Mesodermal cell (in vitro differentiated cells): ENCODE measurements around the gene INPP4B.

Experiments used
- H3K27ac ChIP-seq: 2 replicates; pipeline ENCODE4 v1.7.0; 2013; ENCODE audit warnings: mild to moderate bottlenecking, low read depth, low read length, moderate library complexity; ENCODE audit not compliant: severe bottlenecking
- H3K36me3 ChIP-seq: 2 replicates; pipeline ENCODE4 v1.7.1; 2013; ENCODE audit warnings: mild to moderate bottlenecking, low read length, moderate library complexity; ENCODE audit not compliant: control insufficient read depth, insufficient read depth
- H3K4me1 ChIP-seq: one replicate; pipeline ENCODE4 v1.7.1; 2013; ENCODE audit warnings: mild to moderate bottlenecking, low read length; ENCODE audit not compliant: insufficient read depth, control insufficient read depth, poor library complexity, severe bottlenecking
- H3K4me3 ChIP-seq: 2 replicates; pipeline ENCODE4 v1.7.0; 2013; ENCODE audit warnings: low read length, control low read depth, mild to moderate bottlenecking; ENCODE audit not compliant: insufficient read depth, poor library complexity, severe bottlenecking; ENCODE audit errors: extremely low read depth
- H3K9me3 ChIP-seq: 2 replicates; pipeline ENCODE4 v1.7.1; 2013; ENCODE audit warnings: mild to moderate bottlenecking, low read length, moderate library complexity; ENCODE audit not compliant: control insufficient read depth
- WGBS, 2 experiments: methylation state at CpG; one replicate each; pipeline ENCODE4 v1.1.5; 2013; ENCODE audit warnings: missing lambda C conversion rate in 2 of 2; ENCODE audit not compliant: insufficient coverage in 2 of 2; 5-methylcytosine and 5-hydroxymethylcytosine counted together

The INPP4B gene

GRCh38 chr4:142034101-142034500, 812.0 kb downstream of the INPP4B start:
- H3K4me3 ChIP-seq = no peak overlapping the region
- H3K36me3 ChIP-seq = no peaks in the 10 kb centered on the region
- no peaks in the 10 kb centered on the region for H3K4me1 ChIP-seq
- no peaks in the 10 kb centered on the region for H3K9me3 ChIP-seq
- 95 to 100% methylated on average over 1 to 3 of the region's 3 CpGs for WGBS, 2 experiments
- no peak overlapping the region for H3K27ac ChIP-seq

DNA sequence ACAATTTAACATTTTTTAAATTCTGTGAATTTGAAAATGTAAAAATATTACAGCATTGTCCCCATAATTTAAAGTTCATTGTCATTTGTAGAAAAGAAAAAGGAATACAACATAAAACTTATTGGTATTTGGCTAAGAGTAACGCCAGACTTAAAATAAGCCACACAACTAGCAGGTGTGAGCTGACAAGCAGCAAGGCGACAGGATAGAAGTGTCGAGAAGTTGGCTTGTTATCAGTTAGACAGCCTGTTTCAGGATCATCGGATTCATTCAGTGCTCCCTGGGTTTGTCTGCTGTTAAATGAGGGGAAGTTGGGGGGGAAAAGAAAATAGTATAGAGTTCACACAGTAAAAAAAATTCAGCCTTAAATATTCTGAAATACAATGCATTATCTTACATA, 816.1 kb downstream of the INPP4B start:
- Histone ChIP-seq H3K4me1 (no peaks in the 10 kb centered on the region), H3K9me3 (no peaks in the 10 kb centered on the region), H3K36me3 (no peaks in the 10 kb centered on the region), H3K27ac (no peak overlapping the region), H3K4me3 (no peak overlapping the region)
- WGBS, 2 experiments = 83% methylated on average over 2 of the region's 4 CpGs; no CpG with 5 or more reads in 1 of the 2 experiments

- Histone ChIP-seq H3K4me3 (no peak overlapping the region), H3K27ac (no peak overlapping the region), H3K4me1 (no peaks in the 10 kb centered on the region), H3K9me3 (no peaks in the 10 kb centered on the region), H3K36me3 (no peaks in the 10 kb centered on the region)
- 71 to 100% methylated on average over 1 of the region's 2 CpGs for WGBS, 2 experiments
Observed at GRCh38 chr4:142021761-142022160, 824.3 kb downstream of the INPP4B start.

DNA sequence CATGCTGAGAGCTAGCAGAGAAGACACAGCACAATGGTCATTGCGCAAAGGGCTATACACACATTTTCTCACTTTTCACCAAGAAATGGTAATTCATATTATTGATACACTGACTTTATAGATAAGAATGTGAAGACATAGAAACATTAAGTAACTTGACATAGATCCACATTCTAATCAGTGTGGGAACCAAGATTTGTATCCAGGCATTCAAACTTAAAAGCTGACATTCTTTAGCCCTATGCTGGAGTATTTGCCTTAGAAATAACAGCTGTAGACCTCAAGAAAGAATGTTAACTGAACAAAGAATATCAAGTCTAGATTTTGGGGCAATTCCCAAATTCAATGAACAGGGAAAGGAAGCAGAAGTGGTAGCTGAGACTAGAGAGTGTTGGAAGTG, 824.9 kb downstream of the INPP4B start:
- Histone ChIP-seq H3K27ac (no peak overlapping the region), H3K4me1 (no peaks in the 10 kb centered on the region), H3K4me3 (no peak overlapping the region), H3K9me3 (no peaks in the 10 kb centered on the region), H3K36me3 (no peaks in the 10 kb centered on the region)
- no CpG with 5 or more reads among the region's 1 CpG for WGBS, 2 experiments

- no peaks in the 10 kb centered on the region for H3K36me3 ChIP-seq
- no peaks in the 10 kb centered on the region for H3K9me3 ChIP-seq
- H3K4me3 ChIP-seq = no peak overlapping the region
Observed at GRCh38 chr4:142016031-142016430, 830.1 kb downstream of the INPP4B start.

GRCh38 chr4:142009751-142010150, 836.4 kb downstream of the INPP4B start:
- Histone ChIP-seq H3K36me3 (no peaks in the 10 kb centered on the region), H3K4me3 (no peak overlapping the region), H3K27ac (no peak overlapping the region), H3K4me1 (no peaks in the 10 kb centered on the region), H3K9me3 (no peaks in the 10 kb centered on the region)
- WGBS, 2 experiments = no CpG with 5 or more reads among the region's 2 CpGs

More at GRCh38 chr4:142016031-142016430, 830.1 kb downstream of the INPP4B start:
- Histone ChIP-seq H3K27ac (no peak overlapping the region), H3K4me1 (no peaks in the 10 kb centered on the region)

- Histone ChIP-seq H3K27ac (no peak overlapping the region), H3K4me3 (no peak overlapping the region), H3K9me3 (no peaks in the 10 kb centered on the region), H3K4me1 (no peaks in the 10 kb centered on the region), H3K36me3 (no peaks in the 10 kb centered on the region)
- no CpG with 5 or more reads among the region's 1 CpG for WGBS, 2 experiments
Observed at GRCh38 chr4:142005519-142005918, 840.6 kb downstream of the INPP4B start.

- Histone ChIP-seq H3K36me3 (no peaks in the 10 kb centered on the region), H3K4me1 (no peaks in the 10 kb centered on the region), H3K9me3 (no peaks in the 10 kb centered on the region), H3K27ac (no peak overlapping the region), H3K4me3 (no peak overlapping the region)
- WGBS, 2 experiments = 100% methylated on average over 1 of the region's 5 CpGs; no CpG with 5 or more reads in 1 of the 2 experiments
Observed at GRCh38 chr4:141999446-142000143, 846.5 kb downstream of the INPP4B start.

DNA sequence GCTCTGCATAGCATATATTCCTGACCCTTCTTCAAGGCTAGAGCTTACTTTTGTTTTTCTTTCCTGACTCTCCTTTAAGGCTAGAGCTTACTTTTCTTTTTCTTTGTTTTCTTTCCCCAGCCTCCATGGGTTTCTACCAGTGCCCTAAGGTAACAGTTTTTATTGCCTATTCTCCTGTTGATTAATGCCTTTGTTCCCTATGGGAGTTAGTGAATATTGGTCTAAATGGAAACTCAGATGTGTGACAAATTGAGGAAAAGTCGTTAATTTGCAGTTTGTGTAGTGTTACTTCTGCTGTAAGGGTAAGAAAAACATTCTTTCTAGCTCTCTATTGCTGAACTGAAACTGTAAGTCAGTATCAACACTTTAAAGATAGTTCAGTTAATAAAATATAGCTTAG, 851.0 kb downstream of the INPP4B start:
- Histone ChIP-seq H3K4me1 (no peaks in the 10 kb centered on the region), H3K36me3 (no peaks in the 10 kb centered on the region), H3K4me3 (no peak overlapping the region), H3K9me3 (no peaks in the 10 kb centered on the region), H3K27ac (no peak overlapping the region)
- WGBS, 2 experiments = no CpG with 5 or more reads among the region's 1 CpG

- 83 to 90% methylated on average over 3 of the region's 3 CpGs for WGBS, 2 experiments
Observed at GRCh38 chr4:141977433-141977832, 868.7 kb downstream of the INPP4B start.

More at GRCh38 chr4:141977433-141977832, 868.7 kb downstream of the INPP4B start:
- H3K9me3 ChIP-seq = peaks cover 7% of the 10 kb centered on the region
- H3K4me3 ChIP-seq = no peak overlapping the region
- H3K27ac ChIP-seq = no peak overlapping the region
- no peaks in the 10 kb centered on the region for H3K4me1 ChIP-seq
- no peaks in the 10 kb centered on the region for H3K36me3 ChIP-seq
